HepG2 (cell line): ENCODE measurements around the gene SMAP2. TPM values are rescaled to one million over a fixed set of nuclear protein-coding genes. Genes with fewer than 3 reads are reported as not detected.

Experiments
- ARID2 ChIP-seq: sonication (generic); formaldehyde crosslinking; IDR thresholded peaks from 2 replicates; pipeline ENCODE4 v1.8.1; 2022; ENCODE audit warnings: mild to moderate bottlenecking, missing genetic modification reagents, borderline replicate concordance
- DRAP1 ChIP-seq: IDR thresholded peaks from 2 replicates; pipeline ENCODE4 v1.6.1; 2016; ENCODE audit warnings: missing genetic modification reagents, missing compliant biosample characterization
- HNF4G ChIP-seq, 2 experiments: sonication (generic) in 1 of 2; formaldehyde crosslinking in 1 of 2; IDR thresholded peaks; 2 replicates each; pipeline versions ENCODE4 v1.4.0 to v1.6.1; 2011 to 2020; ENCODE audit warnings: borderline replicate concordance in 2 of 2, low read depth in 2 of 2, mild to moderate bottlenecking in 2 of 2, low read length in 1 of 2, missing genetic modification reagents in 1 of 2, moderate library complexity in 1 of 2
- MXD1 ChIP-seq: sonication (generic); formaldehyde crosslinking; IDR thresholded peaks from 2 replicates; pipeline ENCODE4 v1.4.0; 2020; ENCODE audit warnings: mild to moderate bottlenecking, missing genetic modification reagents
- RFX1 ChIP-seq: fragments of 450-650 bp; IDR thresholded peaks from 2 replicates; pipeline ENCODE4 v1.6.1; 2017
- ZBTB7A ChIP-seq: sonication (generic); formaldehyde crosslinking; IDR thresholded peaks from 2 replicates; pipeline ENCODE4 v1.8.0; 2022; ENCODE audit warnings: mild to moderate bottlenecking, missing genetic modification reagents
- ZUFSP ChIP-seq: sonication (generic); formaldehyde crosslinking; IDR thresholded peaks from 2 replicates; pipeline ENCODE4 v1.9.0; 2021; ENCODE audit warnings: missing genetic modification reagents, mild to moderate bottlenecking, borderline replicate concordance
- polyA plus RNA-seq, 8 experiments: library from polyadenylated mRNA; depleted of rRNA in 3 of 8; stranded (reverse) in 7 of 8; unstranded in 1 of 8; fragments of >200 nt; fragmentation: Illumina TruSeq in 4 of 8; extraction: Trizol in 4 of 8; gene quantifications; 2 replicates each; pipeline versions ENCODE4 v1.2.1 to v1.2.3, GENCODE V29; 2011 to 2016; ENCODE audit warnings: low read depth in 4 of 8, missing spikeins in 1 of 8, mixed read lengths in 1 of 8; ENCODE audit not compliant: insufficient read depth in 1 of 8
- total RNA-seq, 5 experiments: library from RNA; depleted of rRNA; stranded (reverse); fragments of >200 nt; fragmentation: Illumina TruSeq; extraction: Trizol; gene quantifications; 2 replicates each; pipeline ENCODE4 v1.2.3, GENCODE V29; 2016; ENCODE audit warnings: low read depth in 1 of 5
- TF ChIP-seq, protein P1 (sequence below): sonication (generic); formaldehyde crosslinking; conservative IDR thresholded peaks from 2 replicates; pipeline ENCODE4 v1.8.0; 2022; ENCODE audit warnings: mild to moderate bottlenecking, moderate library complexity, missing genetic modification reagents
- TF ChIP-seq, protein P2 (sequence below): sonication (generic); formaldehyde crosslinking; IDR thresholded peaks from 2 replicates; pipeline ENCODE4 v1.4.0; 2020; ENCODE audit warnings: missing genetic modification reagents, mild to moderate bottlenecking, borderline replicate concordance
- TF ChIP-seq, protein P3 (sequence below): sonication (generic); formaldehyde crosslinking; IDR thresholded peaks from 2 replicates; pipeline ENCODE4 v1.8.0; 2022; ENCODE audit warnings: mild to moderate bottlenecking, missing genetic modification reagents
- TF ChIP-seq, protein P4 (sequence below): sonication (generic); formaldehyde crosslinking; IDR thresholded peaks from 2 replicates; pipeline ENCODE4 v1.4.0; 2020; ENCODE audit warnings: missing genetic modification reagents, borderline replicate concordance

The SMAP2 gene
- total and polyA plus RNA-seq, 2 of the 13 experiments (the other 11 are each of a cell fraction or from before 2014, with no cell fraction given), result 19.0 to 22.3 TPM

DNA sequence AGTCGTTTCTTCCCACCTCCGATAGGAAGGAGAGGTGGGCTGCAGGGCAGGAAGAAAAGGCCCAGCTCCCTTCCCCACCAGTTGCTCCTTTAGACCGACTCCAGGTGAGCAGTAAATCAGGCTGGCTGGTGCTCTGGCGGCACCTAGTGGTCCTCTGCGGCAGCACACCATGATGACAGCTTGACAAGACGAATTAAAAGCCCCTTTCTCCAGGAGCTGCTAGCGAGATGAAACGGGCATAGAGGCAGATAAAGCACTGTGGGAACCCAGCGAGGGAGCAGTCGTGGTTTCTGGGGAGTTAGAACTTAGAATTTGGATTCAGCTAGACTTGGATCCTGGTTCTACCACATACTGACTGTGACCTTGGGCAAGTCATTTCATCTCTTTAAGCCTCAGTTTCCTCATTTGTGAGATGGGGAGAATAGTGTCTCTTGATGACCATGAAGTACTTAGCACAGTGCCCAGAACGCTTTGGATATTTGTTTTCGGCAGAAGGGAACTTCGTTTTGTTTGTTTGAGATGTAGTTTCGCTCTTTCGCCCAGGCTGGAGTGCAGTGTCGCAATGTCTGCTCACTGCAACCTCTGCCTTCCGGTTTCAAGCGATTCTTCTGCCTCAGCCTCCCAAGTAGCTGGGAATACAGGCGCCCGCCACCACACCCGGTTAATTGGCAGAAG, 34.6 kb upstream of the SMAP2 start (continued):
- TF ChIP-seq, protein P1, sequence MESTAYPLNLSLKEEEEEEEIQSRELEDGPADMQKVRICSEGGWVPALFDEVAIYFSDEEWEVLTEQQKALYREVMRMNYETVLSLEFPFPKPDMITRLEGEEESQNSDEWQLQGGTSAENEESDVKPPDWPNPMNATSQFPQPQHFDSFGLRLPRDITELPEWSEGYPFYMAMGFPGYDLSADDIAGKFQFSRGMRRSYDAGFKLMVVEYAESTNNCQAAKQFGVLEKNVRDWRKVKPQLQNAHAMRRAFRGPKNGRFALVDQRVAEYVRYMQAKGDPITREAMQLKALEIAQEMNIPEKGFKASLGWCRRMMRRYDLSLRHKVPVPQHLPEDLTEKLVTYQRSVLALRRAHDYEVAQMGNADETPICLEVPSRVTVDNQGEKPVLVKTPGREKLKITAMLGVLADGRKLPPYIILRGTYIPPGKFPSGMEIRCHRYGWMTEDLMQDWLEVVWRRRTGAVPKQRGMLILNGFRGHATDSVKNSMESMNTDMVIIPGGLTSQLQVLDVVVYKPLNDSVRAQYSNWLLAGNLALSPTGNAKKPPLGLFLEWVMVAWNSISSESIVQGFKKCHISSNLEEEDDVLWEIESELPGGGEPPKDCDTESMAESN (CRISPR knock-in tag), result 0 out of 2 replicates have a peak, but pooled peaks have one; percentile 26
- TF ChIP-seq HNF4G (IDR thresholded peaks at IDR 0.05; ENCODE audit: borderline replicate concordance, low read depth, low read length) (no peak), HNF4G (CRISPR knock-in tag; IDR thresholded peaks at IDR 0.05; ENCODE audit: borderline replicate concordance, low read depth) (0 out of 2 replicates have a peak, but pooled peaks have one; percentile 59), DRAP1 (peak; percentile 18; the same call in 1 of the 2 replicates), MXD1 (no peak), RFX1 (no peak), ZBTB7A (CRISPR knock-in tag) (no peak), ZUFSP (CRISPR knock-in tag) (no peak), ARID2 (no peak)
- TF ChIP-seq, protein P2, sequence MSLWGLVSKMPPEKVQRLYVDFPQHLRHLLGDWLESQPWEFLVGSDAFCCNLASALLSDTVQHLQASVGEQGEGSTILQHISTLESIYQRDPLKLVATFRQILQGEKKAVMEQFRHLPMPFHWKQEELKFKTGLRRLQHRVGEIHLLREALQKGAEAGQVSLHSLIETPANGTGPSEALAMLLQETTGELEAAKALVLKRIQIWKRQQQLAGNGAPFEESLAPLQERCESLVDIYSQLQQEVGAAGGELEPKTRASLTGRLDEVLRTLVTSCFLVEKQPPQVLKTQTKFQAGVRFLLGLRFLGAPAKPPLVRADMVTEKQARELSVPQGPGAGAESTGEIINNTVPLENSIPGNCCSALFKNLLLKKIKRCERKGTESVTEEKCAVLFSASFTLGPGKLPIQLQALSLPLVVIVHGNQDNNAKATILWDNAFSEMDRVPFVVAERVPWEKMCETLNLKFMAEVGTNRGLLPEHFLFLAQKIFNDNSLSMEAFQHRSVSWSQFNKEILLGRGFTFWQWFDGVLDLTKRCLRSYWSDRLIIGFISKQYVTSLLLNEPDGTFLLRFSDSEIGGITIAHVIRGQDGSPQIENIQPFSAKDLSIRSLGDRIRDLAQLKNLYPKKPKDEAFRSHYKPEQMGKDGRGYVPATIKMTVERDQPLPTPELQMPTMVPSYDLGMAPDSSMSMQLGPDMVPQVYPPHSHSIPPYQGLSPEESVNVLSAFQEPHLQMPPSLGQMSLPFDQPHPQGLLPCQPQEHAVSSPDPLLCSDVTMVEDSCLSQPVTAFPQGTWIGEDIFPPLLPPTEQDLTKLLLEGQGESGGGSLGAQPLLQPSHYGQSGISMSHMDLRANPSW (CRISPR knock-in tag), result no peak; the same call in 1 of the 2 replicates
- TF ChIP-seq, protein P3, sequence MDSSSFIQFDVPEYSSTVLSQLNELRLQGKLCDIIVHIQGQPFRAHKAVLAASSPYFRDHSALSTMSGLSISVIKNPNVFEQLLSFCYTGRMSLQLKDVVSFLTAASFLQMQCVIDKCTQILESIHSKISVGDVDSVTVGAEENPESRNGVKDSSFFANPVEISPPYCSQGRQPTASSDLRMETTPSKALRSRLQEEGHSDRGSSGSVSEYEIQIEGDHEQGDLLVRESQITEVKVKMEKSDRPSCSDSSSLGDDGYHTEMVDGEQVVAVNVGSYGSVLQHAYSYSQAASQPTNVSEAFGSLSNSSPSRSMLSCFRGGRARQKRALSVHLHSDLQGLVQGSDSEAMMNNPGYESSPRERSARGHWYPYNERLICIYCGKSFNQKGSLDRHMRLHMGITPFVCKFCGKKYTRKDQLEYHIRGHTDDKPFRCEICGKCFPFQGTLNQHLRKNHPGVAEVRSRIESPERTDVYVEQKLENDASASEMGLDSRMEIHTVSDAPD (CRISPR knock-in tag), result no peak
- TF ChIP-seq, protein P4, sequence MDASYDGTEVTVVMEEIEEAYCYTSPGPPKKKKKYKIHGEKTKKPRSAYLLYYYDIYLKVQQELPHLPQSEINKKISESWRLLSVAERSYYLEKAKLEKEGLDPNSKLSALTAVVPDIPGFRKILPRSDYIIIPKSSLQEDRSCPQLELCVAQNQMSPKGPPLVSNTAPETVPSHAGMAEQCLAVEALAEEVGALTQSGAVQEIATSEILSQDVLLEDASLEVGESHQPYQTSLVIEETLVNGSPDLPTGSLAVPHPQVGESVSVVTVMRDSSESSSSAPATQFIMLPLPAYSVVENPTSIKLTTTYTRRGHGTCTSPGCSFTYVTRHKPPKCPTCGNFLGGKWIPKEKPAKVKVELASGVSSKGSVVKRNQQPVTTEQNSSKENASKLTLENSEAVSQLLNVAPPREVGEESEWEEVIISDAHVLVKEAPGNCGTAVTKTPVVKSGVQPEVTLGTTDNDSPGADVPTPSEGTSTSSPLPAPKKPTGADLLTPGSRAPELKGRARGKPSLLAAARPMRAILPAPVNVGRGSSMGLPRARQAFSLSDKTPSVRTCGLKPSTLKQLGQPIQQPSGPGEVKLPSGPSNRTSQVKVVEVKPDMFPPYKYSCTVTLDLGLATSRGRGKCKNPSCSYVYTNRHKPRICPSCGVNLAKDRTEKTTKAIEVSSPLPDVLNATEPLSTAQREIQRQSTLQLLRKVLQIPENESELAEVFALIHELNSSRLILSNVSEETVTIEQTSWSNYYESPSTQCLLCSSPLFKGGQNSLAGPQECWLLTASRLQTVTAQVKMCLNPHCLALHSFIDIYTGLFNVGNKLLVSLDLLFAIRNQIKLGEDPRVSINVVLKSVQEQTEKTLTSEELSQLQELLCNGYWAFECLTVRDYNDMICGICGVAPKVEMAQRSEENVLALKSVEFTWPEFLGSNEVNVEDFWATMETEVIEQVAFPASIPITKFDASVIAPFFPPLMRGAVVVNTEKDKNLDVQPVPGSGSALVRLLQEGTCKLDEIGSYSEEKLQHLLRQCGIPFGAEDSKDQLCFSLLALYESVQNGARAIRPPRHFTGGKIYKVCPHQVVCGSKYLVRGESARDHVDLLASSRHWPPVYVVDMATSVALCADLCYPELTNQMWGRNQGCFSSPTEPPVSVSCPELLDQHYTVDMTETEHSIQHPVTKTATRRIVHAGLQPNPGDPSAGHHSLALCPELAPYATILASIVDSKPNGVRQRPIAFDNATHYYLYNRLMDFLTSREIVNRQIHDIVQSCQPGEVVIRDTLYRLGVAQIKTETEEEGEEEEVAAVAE (CRISPR knock-in tag), result peak; percentile 46; the same call in 1 of the 2 replicates
